ENCODE data around the gene AUNIP.
"Not testable (repeated sequence)": the region's sequence is repeated elsewhere in the genome, so short reads cannot be mapped to it uniquely, and the experiment has no call there.

The AUNIP gene

DNA sequence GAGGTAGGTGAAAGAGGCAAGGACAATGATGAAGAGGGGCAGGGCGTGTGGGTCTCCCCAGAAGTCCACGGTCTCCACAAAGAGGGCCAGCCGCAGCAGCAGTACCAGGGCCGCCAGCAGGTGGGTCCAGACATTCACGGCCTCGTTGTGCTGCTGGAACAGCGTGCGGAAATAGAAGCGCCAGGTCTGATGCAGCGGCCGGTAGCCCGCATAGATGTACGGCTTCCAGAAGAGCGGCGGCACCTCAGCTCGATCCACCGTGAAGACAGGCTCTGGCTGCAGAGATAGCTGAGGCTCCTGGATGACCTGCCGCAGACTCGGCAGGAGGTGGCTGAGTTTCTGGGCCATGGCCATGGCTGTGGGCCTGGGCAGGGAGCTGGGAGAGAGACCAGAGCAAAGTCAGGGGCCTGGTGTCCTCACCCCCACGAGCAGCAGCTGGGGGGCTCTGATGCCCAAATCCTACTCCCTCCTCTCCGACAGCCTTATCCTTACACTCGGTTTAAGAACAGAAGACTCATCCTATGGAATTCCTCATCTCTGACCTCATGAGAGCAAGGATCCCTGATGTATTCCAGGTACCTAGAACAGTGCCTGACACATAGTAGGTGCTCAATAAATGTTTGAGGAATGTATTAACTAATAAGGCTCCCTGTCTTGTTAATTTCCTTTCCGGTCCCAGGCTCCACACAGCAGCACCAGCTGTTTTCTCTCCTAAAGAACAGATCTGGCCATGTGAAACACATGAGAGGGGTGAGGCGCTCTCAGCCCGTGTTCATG, 4.4 kb upstream of the AUNIP start:
- DNase-seq: no peak

DNA sequence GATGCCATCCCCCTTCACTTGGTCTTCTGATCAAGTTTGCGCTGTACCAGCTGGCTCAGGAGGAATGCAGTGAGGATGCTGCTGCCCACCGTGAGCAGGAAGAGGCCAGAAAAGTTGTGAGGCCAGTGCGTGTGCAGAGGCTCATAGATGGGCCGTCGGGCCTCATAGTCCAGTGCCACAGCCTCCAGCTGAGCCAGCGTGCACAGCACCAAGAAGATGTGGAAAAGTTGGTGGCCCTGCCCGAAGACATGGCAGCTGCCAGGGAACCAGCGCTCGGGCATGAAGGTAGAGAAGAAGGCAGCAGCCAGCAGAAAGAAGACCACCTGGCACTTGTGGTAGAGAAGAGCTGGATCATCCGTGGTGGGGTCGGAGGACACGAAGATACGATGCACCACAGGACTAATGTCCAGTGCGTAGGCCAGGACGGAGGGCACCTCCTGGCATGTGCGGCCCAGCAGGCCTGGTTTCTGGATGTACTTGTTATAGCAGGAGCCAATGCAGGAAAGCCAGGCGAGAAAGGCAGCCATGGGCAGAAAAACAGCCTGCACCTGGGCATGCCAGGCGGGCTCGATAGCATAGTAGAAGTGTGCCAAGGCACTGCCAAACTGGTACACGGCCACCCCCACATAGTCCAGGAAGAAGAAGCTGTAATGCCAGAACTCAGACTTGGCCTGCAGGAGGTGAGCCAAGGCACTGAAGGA, 3.7 kb upstream of the AUNIP start:
- DNase-seq: no peak

DNA sequence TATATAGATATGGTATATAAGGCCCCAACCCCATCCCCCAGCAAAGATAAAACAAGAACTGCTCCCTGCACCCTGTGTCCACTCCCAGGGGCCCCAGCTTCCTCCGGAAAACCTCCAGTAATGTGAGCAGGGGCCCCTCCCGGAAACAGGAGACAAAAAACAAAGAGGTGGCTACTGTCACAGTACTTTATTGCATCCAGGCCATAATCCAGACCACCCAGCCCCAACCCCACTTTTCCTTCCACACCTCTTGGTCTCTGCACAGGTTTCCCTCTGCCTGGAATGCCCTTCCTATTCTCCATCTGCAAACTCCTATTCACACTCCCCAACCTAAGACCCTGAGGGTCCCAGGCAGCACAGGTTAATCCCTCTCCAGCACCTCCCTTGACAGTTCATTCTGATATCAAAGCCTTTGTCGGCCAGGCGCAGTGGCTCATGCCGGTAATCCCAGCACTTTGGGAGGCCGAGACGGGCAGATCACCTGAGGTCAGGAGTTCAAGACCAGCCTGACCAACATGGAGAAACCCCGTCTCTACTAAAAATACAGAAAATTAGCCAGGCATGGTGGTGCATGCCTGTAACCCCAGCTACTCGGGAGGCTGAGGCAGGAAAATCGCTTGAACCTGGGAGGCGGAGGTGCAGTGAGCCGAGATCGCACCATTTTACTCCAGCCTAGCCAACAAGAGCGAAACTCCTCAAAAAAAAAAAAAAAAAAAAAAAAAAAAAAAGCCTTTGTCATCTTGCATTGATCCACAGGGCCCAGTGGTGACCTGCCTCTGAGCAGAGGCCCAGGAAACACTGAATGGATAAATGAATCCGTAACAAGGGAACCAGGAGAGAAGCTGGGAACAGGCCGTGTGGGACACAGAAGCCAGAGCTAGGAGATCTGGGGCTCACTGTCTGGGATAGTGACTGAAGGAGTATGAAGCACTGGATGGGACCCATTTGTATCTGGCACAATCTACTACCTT, 2.3 kb upstream of the AUNIP start:
- no peak for DNase-seq

DNA sequence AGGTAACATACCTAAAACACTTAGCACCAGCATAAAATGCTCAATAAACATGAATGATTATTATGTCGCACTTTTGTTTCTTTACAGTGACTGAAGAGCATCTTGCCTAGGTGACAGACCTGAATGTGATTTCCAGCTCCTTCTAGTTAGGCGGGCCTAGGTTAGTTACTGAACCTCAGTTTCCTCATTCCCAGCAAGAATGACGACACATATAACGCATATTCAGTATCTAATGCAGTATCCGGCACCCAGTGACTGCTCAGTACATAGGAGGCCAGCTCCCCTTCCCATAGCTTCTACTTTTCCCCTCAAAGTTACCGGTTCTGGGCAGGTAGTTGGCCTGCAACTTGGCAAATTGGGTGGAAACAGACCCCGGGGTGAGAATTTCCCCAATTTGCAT, 763 bp downstream of the AUNIP start:
- DNase-seq: no peak

DNA sequence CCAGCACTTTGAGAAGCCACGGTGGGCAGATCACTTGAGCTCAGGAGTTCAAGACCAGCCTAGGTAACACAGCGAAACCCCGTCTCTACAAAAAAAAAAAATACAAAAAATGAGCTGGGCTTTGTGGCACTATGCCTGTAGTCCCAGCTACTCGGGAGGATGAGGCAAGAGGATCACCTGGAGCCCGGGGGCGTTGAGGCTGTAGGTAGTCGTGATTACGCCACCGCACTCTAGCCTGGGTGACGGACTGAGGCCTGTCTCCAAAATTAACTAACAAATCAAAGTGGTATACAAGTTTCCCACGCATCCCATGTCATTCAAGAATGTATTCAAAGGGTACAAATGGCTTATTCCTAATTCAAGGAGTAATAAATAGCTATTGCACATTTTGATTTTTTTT, 2.4 kb downstream of the AUNIP start:
- no peak for DNase-seq

DNA sequence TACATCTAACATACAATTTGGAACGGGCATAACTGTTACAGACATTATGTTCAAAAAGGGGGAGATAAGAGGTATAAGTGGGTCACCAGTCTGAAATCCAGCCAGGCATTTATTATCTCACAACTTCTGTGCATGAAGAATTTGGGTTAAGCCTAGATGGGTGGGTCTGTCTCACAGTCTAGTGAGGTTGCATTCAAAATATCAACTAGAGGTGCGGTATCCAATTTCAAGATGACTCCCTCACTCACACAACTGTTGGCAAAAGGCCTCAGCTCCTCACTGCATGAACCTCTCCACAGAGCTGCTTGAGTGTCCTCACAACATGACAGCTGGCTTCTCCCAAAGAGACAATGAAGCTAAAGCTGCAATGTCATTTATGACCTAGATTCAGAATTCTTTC, 4.7 kb downstream of the AUNIP start:
- no peak for DNase-seq

DNA sequence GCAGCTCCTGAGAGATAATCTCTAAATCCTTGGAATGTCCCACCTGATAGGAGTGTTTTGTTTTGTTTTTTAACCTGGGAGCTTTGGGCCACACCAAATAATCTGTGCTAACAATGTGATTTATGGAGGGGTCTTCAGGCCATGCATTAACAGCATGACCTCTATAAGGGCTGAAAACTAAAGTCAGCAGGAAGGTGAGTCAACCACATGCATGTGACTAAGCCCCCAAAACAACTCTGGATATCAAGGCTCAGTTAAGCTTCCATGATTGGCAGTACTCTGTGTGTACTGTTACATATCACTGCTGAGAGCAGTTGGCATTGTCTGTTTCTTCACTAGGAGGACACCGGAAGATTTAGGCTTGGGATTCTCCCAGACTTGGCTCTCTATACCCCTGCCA, 10.7 kb downstream of the AUNIP start:
- DNase-seq: no peak

DNA sequence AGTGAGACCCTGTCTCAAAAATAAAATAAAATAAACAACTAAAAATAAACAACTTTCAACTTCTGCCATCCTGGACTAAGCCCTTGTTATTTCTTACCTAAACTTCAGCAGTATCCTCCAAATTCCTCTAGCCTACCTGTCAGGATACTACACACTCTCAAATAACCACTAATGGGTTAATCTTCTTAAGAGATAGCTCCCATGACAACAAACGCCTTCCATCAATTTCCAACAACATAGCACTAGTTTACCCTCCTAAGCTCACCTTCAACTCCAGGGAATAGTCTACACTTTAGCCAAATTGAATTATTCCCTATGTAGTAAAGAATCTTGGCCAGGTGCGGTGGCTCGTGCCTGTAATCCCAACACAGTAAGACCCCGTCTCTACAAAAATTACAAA, 11.3 kb downstream of the AUNIP start:
- DNase-seq: no peak

DNA sequence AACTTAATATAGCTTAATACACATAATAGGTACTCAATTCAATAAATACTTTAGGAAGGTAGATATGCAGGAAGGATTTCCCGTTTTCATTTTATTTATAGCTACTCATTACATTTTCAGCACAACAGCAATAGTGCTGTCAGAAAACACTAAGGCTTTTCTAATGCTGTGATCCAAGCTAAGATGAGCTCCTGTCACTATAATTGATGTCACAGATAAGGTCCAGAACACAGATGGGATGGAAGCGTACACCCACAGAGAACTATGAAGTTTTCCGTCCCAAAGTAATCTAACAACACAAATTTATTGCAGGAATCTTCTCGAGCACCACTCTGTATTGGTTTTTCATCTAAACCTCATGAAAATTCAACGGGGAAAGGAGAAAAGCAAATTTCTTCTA, 13.6 kb downstream of the AUNIP start:
- DNase-seq: no peak

DNA sequence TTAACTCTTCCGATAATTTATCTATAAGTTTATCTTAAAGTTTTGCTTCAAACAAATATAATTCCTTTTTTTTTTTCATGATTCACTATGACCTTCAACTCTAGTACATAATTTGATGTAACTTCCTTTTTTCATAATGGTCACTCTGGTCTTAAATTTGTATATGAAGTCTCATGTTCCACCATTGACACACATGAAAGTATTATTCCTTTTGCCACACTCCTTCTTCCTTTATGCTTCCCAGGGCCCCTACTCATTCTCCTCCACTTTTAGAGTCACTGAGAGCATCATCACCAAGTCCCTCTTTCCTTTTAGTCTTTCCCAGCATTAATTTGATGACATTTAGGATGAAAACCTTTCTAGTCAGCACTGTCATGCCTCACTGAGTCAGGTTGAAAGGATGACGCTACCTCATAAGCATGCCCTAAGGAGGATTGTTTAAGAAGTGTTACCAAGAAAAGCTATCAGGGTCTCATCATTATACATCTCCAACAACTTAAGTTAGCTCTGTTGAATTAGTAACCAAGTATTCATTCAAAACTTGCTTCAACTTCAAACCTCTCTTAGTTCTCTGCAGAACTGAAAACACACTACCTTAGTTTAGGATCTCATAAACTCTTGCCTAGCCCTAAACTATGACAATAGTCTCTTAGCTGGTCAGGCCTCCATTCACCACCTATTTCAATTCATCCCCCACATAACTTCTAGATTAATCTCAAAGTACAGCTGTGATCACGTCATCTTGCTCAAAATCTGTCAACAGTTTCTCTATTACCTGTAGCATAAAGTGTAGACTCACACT, 14.5 kb downstream of the AUNIP start:
- DNase-seq: no peak

DNA sequence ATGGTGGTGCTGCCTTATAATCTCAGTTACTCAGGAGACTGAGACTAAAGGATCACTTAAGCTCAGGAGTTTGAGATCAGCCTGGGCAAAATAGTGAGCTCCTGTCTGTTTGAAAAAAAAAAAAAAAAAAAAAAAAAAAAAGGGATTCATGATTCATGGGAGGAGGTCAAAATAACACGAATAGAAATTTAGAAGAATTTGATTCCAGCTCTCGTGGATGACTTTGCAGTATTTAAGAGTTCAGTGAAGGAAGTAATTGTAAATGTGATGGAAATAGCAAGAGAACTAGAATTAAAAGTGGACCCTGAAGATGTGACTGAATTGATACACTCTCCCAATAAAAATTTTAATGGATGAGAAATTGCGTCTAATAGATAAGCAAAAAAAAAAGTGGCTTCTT, 15.8 kb downstream of the AUNIP start:
- DNase-seq: no peak

DNA sequence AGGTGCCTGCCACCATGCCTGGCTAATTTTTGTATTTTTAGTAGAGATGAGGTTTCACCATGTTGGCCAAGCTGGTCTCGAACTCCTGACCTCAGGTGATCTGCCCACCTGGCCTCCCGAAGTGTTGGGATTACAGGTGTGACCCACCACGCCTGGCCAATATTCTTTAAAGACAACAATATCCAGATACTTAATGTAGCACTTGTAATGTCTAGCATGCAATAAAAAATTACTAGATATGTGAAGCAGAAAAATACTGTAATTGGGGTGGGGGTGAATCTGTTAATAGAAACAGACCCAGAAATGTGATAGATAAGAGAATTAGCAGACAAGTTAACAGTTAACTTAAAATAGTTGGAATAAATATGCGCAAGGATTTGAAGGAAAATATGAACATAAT, 19.4 kb downstream of the AUNIP start:
- not testable (repeated sequence) for DNase-seq

DNA sequence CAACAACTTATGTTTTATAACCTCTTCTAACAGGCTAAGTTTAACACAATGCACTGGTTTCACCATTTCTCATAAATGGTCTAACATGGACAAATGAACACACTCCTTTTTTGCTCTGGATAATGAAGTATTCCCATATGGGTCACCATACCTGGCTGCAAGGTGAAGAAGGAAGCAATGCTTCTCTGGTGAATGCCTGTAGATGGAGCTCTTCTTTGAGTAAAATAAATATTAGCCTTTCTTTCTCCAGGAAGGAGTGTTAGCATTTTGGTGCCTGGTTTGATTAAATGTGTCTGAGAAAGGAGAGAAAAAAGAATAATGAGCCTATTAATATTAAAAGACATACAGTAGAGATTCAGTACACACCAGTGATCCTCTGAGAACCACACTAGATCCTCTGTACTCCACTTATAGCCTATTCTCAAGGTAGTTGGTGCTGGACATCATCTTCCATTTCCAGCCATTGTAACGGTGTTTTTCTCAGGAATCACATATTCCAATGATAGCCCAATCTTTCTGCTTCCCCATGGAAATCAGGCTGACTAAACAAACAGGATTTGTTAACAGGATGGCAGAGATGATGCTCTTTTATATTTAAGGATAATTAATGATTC, 21.9 kb downstream of the AUNIP start:
- no peak for DNase-seq

DNA sequence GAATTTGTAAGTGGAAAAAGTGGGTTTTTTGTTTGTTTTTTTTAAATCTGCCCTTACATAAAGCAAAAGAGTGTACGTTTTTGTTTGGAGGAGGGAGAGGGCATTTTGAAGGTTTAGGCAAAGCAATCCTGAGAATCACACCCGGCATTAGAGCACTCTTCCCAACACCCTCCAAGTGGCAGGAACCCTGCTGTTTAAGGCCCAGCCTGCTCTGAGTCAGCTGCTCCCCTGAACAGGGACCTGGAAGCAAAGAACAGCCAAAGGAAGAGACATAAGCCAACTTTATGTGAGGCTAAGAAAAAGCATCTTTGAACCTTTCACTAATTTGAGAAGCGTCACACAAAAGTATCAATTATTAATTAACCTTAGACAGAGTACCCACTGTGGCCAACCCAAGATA, 22.6 kb downstream of the AUNIP start:
- DNase-seq: no peak

DNA sequence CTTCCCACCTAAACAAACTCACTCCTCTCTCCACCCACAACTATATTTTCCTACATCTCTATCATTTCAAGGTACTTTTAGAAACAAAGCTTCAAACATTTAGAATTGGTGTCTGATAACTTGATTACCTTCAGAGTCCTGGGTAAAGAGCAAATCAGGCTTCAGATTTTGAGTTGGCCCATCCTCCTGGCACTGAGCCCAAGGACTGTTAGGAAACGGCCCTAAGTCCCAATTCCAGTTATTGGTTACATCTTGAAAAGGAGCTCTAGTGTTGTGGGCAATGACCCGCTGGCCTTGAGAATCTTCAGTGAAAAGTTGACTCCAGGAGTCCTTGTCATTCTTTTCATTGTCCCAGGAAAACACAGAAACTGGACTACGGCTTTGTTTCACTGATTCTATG, 24.4 kb downstream of the AUNIP start:
- no peak for DNase-seq

DNA sequence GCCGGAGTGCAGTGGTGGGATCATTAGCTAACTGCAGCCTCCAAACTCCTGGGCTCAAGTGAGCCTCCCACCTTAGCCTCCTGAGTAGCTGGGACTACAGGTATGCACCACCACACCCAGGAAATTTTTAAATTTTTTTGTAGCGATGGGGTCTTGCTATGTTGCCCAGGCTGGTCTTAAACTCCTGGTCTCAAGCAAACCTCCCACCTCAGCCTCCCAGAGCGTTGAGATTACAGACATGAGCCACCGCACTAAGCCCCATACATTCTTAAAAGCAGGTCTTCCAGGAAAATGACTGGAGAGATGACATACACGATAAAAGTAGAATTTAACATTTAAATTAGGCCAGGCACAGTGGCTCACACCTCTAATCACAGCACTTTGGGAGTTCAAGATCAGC, 26.1 kb downstream of the AUNIP start:
- DNase-seq: no peak

DNA sequence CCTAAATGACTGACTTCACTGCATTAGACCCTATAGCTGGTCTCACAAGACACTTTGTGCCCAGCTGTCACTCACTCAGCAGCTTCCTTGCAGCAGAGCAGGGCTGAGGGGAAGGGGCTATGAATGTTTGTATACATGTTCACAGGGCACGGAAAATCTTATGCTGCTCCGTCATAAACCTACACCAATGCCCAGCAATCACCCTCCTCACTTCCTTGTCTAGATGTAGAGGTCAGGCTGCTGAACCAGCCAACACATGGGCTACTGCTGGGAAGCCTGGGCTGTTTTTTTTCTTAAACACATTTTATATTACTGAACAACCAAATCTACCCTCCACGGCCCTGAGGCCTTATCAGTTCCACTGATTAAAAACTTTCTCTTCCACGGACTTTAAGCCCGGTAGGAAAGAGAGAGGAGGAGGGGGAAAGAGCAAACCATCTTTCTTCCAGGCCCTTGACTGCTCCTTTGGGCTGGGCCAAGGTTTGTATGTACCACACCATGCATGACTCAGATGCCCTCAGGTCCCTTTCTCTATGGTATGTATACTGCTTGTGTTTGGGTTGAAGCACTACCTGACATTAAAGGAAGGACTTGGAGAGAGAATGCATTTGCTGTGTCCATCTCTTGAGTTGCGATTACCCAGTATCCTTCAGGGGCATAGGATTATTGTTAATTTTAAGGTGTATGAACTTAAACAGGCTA, 26.8 kb downstream of the AUNIP start:
- no peak for DNase-seq

DNA sequence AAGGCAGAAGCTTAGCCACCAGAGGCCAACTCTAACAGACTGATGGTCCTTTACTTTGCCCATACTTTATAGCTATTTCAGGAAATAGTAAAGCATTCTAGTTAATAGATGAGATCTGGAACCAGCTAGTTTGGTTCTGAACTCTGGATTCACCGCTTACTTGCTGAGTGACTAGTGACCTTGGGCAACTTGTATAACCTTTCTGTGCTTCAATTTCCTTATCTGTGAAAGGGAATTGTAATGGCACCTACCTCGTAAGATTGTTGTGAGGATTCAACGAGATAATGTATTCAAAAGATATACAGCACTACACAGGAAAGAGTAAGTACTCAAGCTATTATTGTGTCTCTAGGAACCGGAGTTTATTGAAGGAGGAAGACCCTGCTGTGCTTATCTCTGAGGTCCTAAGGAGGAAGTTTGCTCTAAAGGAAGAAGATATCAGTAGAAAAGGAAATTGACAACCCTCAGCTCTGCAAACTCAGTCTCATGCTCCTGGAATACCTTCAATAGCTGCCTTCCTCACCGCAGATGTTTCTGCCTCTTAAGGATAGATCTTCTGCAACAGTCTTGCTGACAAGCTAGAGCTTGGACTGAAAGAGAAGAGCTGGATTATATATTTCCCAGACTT, 27.6 kb downstream of the AUNIP start:
- DNase-seq: no peak

DNA sequence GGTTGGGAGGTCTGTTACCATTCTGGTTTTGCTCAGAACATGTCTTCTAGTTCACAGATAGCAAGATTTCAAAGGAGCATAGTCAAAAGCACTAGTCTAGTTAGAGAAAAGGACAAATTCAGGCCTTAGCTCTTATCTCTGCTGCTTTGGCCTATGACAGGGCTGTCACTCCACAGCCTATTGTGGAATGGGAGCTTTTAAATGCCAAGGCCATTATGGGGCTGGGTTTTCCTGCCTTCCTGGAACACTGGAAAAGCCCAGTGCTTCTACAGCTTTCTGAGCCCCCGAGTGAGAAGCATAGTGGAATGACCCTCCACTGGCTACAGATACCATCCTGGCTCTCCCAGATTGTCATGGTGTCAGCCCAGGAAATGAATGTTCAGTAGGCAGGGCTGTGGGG, 30.2 kb downstream of the AUNIP start:
- DNase-seq: no peak

DNA sequence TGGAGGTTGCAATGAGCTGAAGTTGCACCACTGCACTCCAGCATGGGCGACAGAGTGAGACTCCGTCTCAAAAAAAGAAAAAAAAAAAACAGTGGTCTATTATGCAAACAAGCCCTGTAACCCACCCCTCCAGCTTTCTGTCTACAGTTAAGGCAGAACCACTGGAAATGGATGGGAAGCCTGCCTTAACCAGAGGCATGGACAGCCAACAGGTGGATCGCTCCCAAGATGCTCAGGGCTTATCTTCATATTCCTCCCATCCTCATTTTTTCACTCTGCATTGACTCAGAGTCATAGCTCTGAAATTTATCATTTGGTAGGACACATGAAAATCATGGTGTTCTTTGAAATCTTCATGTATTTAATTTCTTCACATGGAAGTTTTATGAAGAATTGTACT, 30.8 kb downstream of the AUNIP start:
- no peak for DNase-seq

DNA sequence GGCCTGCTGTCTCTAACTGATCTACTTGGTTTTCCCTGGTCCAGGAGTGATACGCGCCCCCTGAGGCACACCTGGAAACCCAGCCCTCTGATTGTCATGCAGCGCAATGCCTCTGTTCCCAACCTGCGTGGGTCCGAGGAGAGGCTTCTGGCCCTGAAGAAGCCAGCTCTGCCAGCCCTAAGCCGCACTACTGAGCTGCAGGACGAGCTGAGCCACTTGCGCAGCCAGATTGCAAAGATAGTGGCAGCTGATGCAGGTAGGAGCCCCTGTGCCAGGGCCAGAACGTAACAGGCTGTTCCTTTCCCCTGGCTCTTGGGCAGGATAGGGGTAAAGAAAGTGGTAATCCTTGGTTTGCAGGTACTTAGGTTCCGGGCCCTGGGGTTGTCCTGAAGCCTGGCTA, 32.7 kb downstream of the AUNIP start:
- no peak for DNase-seq
